Stimulated activated memory B cell treated with anti-CD40 and anti-IgM and Interleukin-4, amounts not matched to agents 10 μg/mL and 1 μg/mL and 100 μg/mL, for 72 hours (primary cell): ENCODE results near the gene MRPL42.
"Not testable (repeated sequence)": the region's sequence is repeated elsewhere in the genome, so short reads cannot be mapped to it uniquely, and the experiment has no call there.

Experiments
- ATAC-seq: fragments of 150-1000 bp; cut with Tn5 transposase; 2 replicates; pipeline ENCODE4 v1.10.0; 2021
- H3K27ac Mint-ChIP-seq: one replicate; pipeline ENCODE4 v1.8.0; 2022; ENCODE audit warnings: mild to moderate bottlenecking, mixed read lengths
- H3K27me3 Mint-ChIP-seq: one replicate; pipeline ENCODE4 v1.8.0; 2022; ENCODE audit warnings: mixed read lengths
- H3K36me3 Mint-ChIP-seq: one replicate; pipeline ENCODE4 v1.8.0; 2022; ENCODE audit warnings: mixed read lengths
- H3K4me1 Mint-ChIP-seq: one replicate; pipeline ENCODE4 v1.8.0; 2022; ENCODE audit warnings: mixed read lengths
- H3K4me3 Mint-ChIP-seq: one replicate; pipeline ENCODE4 v1.8.0; 2022; ENCODE audit warnings: mild to moderate bottlenecking, moderate library complexity, mixed read lengths
- H3K9me3 Mint-ChIP-seq: one replicate; pipeline ENCODE4 v1.8.0; 2022; ENCODE audit warnings: mixed read lengths

MRPL42 gene

DNA sequence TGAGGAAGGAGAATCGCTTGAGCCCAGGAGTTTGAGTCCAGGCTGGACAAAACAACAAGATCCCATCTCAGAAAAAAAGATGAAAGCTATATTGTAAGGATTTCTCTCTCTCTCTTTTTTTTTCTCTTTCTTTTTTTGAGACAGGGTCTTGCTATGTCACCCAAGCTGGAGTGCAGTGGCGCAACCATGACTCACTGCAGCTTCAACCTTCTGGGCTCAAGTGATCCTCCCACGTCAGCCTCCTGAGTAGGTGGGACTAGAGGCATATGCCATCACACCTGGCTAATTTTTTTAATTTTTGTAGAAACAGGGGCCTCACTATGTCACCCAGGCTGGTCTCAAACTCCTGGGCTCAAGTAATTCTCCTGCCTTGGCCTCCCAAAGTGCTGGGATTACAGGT lies 5.8 kb upstream of the MRPL42 start:
- no peaks in the 10 kb centered on the region for H3K27me3 Mint-ChIP-seq
- no peak overlapping the region for H3K27ac Mint-ChIP-seq
- ATAC-seq, result no peak
- H3K4me3 Mint-ChIP-seq, result no peak overlapping the region
- H3K9me3 Mint-ChIP-seq, result no peaks in the 10 kb centered on the region
- peaks cover 6% of the 10 kb centered on the region for H3K4me1 Mint-ChIP-seq
- no peaks in the 10 kb centered on the region for H3K36me3 Mint-ChIP-seq

DNA sequence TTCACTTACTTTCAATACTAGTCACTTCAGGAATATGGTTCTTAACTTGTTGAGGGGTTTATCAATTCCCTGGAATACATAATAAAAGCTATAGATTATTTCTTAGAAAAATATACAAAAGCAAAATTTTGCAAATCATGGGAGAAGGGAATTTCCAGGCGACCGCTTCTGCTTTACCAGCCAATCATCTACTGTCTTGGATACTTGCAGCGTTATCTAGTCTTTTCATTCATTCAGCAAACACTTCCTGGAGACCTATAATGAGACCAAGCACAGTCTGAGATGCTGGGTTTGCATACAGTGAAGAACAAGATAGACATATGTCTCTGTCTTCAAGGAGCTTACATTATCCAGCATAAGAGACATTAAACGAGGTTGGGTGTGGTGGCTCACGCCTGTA lies 1.5 kb upstream of the MRPL42 start:
- H3K9me3 Mint-ChIP-seq, result no peaks in the 10 kb centered on the region
- H3K4me3 Mint-ChIP-seq, result no peak overlapping the region
- H3K4me1 Mint-ChIP-seq, result peaks cover 34% of the 10 kb centered on the region
- no peaks in the 10 kb centered on the region for H3K27me3 Mint-ChIP-seq
- H3K27ac Mint-ChIP-seq, result no peak overlapping the region
- peaks cover 11% of the 10 kb centered on the region for H3K36me3 Mint-ChIP-seq
- ATAC-seq, result no peak

DNA sequence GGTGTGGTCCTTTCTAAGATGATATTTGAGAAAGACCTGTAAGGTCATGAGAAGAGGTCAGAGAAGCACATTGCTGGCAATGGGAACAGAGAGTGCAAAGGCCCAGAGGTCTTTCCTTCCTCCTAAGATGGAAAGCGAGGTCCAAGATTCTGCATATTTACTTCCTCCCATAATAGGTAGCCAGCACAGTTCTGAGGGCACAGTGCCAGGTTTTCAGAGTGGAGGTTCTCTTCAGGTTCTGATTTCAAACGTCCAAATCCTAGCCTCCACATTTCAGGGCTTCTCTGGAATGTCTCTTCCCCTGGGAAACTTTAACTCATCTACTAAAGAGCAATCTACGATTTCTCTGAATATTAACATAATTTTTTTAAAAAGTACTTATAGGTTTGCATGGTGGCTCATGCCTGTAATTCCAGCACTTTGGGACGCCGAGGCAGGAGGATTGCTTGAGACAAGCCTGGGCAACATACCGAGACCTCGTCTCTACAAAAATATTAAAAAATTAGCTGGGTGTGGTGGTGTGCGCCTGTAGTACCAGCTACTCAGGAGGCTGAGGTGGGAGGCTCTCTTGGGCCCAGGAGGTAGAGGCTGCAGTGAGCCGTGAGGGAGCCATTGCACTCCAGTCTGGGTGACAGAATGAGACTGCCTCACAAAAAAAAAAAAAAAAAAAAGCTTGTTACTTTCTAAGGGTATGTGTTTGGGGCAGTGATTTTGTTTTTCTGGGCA lies 526 bp upstream of the MRPL42 start:
- H3K27me3 Mint-ChIP-seq, result no peaks in the 10 kb centered on the region
- no peak for ATAC-seq
- peak overlapping the region; percentile 94 for H3K27ac Mint-ChIP-seq
- peaks cover 14% of the 10 kb centered on the region for H3K36me3 Mint-ChIP-seq
- H3K4me1 Mint-ChIP-seq, result peaks cover 30% of the 10 kb centered on the region
- no peaks in the 10 kb centered on the region for H3K9me3 Mint-ChIP-seq
- H3K4me3 Mint-ChIP-seq, result peak overlapping the region; percentile 90

DNA sequence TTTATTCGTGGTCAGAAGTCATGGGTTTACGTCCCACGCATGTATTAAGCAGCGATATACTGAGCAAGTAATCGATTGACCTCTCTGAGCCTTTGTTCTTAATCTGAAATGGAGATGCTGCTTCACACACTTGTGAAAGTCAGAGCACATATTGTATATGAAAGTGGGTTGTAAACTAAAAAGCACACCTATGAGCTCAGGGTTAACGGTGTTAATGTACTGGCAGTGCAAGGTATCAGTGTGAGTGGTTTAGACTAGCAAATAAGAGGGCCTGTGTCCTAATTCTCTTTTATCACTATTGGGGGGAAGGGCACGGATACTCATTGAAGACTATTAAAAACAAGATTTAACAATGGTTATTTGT lies 676 bp downstream of the MRPL42 start:
- H3K4me3 Mint-ChIP-seq, result peak overlapping the region; percentile 90
- peaks cover 14% of the 10 kb centered on the region for H3K36me3 Mint-ChIP-seq
- peaks cover 33% of the 10 kb centered on the region for H3K4me1 Mint-ChIP-seq
- peak overlapping the region; percentile 94 for H3K27ac Mint-ChIP-seq
- no peaks in the 10 kb centered on the region for H3K27me3 Mint-ChIP-seq
- peak; percentile 2 for ATAC-seq
- no peaks in the 10 kb centered on the region for H3K9me3 Mint-ChIP-seq

DNA sequence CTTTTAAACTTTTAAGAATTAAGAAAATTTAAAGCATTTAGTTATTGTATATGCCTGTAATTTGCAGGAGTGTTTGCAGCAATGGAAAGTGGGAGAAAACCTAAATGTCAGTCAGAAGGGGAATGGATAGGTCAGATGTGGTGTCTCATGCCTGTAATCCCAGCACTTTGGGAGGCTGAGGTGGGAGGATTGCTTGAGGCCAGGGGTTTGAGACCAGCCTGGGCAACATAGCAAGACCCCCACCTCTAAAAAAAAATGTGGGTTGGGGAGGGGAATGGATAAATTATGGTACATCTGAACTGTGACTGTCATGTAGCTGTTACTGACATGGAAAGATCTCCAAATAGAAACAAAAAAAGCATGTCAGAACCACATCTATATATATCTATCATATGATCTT lies 2.1 kb downstream of the MRPL42 start:
- H3K4me1 Mint-ChIP-seq, result peaks cover 33% of the 10 kb centered on the region
- no peaks in the 10 kb centered on the region for H3K27me3 Mint-ChIP-seq
- no peak overlapping the region for H3K27ac Mint-ChIP-seq
- no peak overlapping the region for H3K4me3 Mint-ChIP-seq
- H3K9me3 Mint-ChIP-seq, result no peaks in the 10 kb centered on the region
- ATAC-seq, result no peak
- H3K36me3 Mint-ChIP-seq, result peaks cover 19% of the 10 kb centered on the region

DNA sequence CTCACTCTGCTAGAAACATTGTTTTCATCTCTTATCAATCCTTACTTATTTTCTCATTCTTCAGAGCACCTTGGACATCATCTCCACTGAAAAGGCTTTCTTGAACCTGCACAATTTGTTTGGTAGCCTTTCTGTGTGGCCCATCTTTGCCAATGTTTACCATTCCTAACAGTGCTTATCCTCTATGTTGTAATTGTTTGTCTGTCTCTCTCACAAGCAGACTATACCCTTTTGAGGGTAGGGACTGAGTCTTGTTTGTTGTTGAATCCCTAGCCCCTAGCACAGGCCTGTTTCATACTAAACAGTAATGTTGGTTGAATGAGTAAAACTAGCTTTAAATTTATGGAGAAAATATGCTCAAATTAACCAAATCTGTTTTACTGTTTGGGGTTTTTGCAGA lies 9.2 kb downstream of the MRPL42 start:
- Mint-ChIP-seq H3K4me3 (no peak overlapping the region), H3K9me3 (no peaks in the 10 kb centered on the region), H3K27me3 (no peaks in the 10 kb centered on the region), H3K4me1 (peaks cover 4% of the 10 kb centered on the region), H3K36me3 (peaks cover 30% of the 10 kb centered on the region), H3K27ac (no peak overlapping the region)
- ATAC-seq, result no peak

DNA sequence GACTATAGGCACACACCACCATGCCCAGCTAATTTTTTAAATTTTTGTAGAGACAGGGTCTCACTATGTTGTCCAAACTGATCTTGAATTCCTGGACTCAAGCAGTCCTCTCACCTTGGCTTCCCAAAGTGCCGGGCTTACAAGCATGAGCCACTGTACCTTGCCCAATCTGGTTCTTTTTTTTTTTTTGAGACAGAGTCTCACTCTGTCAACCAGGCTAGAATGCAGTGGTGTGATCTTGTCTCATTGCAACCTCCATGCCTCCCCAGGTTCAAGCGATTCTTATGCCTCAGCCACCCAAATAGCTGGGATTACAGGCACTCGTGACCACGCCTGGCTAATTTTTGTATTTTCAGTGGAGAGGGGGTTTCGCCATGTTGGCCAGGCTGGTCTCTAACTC lies 15.4 kb downstream of the MRPL42 start:
- Mint-ChIP-seq H3K27ac (no peak overlapping the region), H3K4me1 (no peaks in the 10 kb centered on the region), H3K36me3 (peaks cover 29% of the 10 kb centered on the region), H3K4me3 (no peak overlapping the region), H3K9me3 (no peaks in the 10 kb centered on the region), H3K27me3 (no peaks in the 10 kb centered on the region)
- no peak for ATAC-seq

DNA sequence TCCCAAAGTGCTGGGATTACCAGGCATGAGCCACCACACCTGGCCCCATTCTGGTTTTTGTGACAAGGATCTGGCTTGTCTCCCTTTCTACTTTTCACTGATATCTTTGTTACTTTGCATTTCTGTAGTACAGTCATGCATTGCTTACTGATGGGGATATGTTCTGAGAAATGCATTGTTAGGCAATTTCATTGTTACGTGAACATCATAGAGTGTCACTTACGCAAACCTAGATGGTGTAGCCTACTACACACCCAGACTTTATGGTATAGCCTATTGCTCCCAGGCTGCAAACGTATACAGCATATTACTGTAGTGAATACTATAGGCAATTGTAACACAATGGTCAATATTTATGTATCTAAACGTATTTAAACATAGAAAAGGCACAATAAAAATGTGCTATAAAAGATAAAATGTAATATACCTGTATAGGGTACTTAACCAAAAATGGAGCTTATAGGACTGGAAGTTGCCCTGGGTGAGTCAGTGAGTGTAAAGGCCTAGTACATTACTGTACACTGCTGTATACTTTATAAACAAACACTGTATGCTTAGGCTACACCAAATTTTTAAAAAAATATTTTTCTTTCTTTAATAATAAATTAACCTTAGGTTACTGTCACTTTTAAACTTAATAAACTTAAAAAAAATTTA lies 16.0 kb downstream of the MRPL42 start:
- no peaks in the 10 kb centered on the region for H3K9me3 Mint-ChIP-seq
- peaks cover 32% of the 10 kb centered on the region for H3K36me3 Mint-ChIP-seq

DNA sequence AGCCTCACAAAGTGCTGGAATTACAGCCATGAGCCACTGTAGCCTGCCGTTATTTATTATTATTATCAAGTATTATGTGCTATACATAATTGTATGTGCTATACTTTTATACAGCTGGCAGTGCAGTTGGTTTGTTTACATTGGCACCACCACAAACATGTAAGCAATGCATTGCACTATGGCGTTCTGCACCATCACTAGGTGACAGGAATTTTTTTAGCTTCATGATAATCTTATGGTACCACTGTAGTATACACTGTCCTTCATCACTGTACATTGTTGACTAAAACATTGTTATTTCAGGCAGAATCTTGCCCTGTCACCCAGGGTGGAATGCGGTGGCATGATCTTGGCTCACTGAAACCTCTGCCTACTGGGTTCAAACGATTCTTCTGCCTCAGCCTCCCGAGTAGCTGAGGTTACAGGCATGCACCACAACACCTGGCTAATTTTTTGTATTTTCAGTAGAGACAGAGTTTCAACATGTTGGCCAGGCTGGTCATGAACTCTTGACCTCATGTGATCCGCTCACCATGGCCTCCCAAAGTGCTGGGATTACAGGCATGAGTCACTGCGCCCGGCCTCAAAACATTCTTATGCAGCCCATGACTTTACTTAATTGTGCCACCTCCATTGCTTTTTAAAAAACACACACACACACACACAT lies 17.1 kb downstream of the MRPL42 start:
- no peaks in the 10 kb centered on the region for H3K4me1 Mint-ChIP-seq
- H3K27ac Mint-ChIP-seq, result no peak overlapping the region
- H3K4me3 Mint-ChIP-seq, result no peak overlapping the region
- H3K9me3 Mint-ChIP-seq, result no peaks in the 10 kb centered on the region
- no peak for ATAC-seq
- H3K36me3 Mint-ChIP-seq, result peaks cover 41% of the 10 kb centered on the region
- no peaks in the 10 kb centered on the region for H3K27me3 Mint-ChIP-seq

More for the DNA sequence above, 16.0 kb downstream of the MRPL42 start:
- ATAC-seq, result no peak
- H3K4me1 Mint-ChIP-seq, result no peaks in the 10 kb centered on the region
- H3K27ac Mint-ChIP-seq, result no peak overlapping the region
- no peaks in the 10 kb centered on the region for H3K27me3 Mint-ChIP-seq
- no peak overlapping the region for H3K4me3 Mint-ChIP-seq

DNA sequence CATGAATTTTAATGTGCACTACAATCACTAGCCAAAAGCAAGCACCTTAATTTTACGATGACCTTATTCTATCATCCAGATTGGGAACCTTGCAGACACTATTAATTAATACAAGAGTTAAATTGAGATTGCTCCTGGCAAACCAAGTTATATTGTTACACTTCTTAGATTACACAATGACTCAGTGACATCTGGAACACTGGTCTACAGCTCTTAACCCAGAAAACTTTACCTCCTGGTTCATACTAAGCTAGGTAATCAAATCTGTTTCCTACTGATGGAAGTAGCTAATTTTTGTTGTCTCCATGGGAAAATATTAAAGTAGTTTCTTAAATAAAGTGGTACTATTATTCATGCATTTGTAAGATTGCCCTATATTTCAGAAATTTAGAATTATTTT lies 25.5 kb downstream of the MRPL42 start:
- not testable (repeated sequence) for H3K9me3 Mint-ChIP-seq, H3K27ac Mint-ChIP-seq, H3K4me1 Mint-ChIP-seq, H3K27me3 Mint-ChIP-seq, ATAC-seq, H3K4me3 Mint-ChIP-seq
- H3K36me3 Mint-ChIP-seq, result peaks cover 54% of the 10 kb centered on the region

DNA sequence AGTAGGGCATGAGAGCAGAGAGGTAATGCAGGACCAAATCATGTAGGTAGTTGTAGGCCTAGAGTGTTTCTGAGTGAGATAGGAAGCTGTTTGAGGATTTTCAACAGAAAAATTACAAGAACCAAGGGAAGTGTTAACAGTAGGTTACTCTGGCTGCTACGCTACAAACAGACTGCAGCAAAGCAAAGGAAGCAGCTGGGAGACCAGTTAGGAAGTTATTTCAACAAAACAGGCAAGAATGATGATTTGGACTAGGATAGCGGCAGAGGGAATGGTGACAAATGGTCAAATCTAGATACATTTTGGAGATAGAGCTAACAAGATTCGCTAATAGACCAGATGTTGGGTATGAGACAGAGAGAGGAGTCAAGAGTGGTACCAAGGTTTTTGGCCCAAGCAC lies 26.8 kb downstream of the MRPL42 start:
- no peak for ATAC-seq
- Mint-ChIP-seq H3K4me3 (no peak overlapping the region), H3K9me3 (no peaks in the 10 kb centered on the region), H3K36me3 (peaks cover 45% of the 10 kb centered on the region), H3K4me1 (peaks cover 6% of the 10 kb centered on the region), H3K27ac (no peak overlapping the region), H3K27me3 (no peaks in the 10 kb centered on the region)

DNA sequence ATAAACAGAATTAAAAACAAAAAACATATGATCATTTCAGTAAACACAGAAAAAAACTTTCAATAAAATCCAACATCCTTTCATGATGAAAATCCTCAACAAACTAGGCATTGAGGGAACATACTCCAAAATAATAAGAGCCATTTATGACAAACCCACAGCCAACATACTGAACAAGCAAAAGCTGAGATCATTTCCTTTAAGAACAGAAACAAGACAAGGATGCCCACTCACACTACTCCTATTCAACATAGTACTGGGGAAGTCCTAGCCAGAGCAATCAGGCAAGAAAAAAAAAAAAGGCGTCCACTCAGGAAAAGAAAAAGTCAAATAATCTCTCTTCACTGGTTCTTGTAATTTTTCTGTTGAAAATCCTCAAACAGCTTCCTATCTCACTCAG lies 30.1 kb downstream of the MRPL42 start:
- ATAC-seq, result no peak
- H3K36me3 Mint-ChIP-seq, result peaks cover 25% of the 10 kb centered on the region
- H3K4me1 Mint-ChIP-seq, result no peaks in the 10 kb centered on the region
- no peak overlapping the region for H3K27ac Mint-ChIP-seq
- no peak overlapping the region for H3K4me3 Mint-ChIP-seq
- no peaks in the 10 kb centered on the region for H3K9me3 Mint-ChIP-seq
- H3K27me3 Mint-ChIP-seq, result no peaks in the 10 kb centered on the region

DNA sequence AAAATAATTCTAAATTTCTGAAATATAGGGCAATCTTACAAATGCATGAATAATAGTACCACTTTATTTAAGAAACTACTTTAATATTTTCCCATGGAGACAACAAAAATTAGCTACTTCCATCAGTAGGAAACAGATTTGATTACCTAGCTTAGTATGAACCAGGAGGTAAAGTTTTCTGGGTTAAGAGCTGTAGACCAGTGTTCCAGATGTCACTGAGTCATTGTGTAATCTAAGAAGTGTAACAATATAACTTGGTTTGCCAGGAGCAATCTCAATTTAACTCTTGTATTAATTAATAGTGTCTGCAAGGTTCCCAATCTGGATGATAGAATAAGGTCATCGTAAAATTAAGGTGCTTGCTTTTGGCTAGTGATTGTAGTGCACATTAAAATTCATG lies 31.5 kb downstream of the MRPL42 start:
- H3K4me1 Mint-ChIP-seq, H3K27me3 Mint-ChIP-seq, H3K4me3 Mint-ChIP-seq, H3K9me3 Mint-ChIP-seq, ATAC-seq, H3K27ac Mint-ChIP-seq: not testable (repeated sequence)
- H3K36me3 Mint-ChIP-seq, result peaks cover 29% of the 10 kb centered on the region

DNA sequence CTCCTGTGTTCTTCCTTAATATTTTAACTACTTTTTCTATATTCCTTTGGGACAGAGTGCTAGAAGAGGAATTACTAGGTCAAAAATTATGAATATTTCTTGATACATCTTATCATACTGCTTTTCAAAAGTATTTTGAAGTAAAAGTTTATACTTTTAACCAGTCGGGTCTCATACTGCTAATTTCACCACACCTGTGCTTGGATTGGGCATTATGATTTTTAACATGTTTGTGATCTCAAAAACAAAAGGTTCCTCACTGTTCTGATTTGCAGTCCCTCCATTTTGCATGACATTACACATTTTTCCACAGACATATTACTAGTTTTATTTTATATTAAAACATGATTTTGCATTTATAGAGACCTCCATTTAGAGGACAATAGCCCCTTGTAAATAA lies 32.9 kb downstream of the MRPL42 start:
- Mint-ChIP-seq H3K27ac (no peak overlapping the region), H3K4me3 (no peak overlapping the region), H3K36me3 (peaks cover 26% of the 10 kb centered on the region), H3K4me1 (no peaks in the 10 kb centered on the region), H3K27me3 (no peaks in the 10 kb centered on the region), H3K9me3 (no peaks in the 10 kb centered on the region)
- no peak for ATAC-seq

DNA sequence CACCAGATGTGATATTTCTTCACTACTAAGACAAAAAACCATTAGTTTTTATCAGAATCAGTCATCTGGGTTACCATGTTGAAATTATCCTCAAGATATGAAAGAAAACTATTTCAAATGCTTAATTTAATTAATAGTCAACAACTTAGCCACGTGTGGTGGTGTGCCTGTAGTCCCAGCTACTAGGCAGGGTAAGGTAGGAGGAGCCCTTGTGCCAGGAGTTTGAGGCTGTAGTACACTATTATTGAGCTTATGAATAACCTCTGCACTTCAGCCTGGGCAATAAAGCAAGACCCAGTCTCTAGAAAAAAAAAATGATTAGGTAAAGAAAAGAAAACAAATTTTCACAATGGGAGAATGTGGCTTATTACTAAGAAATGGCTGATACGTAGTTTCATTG lies 33.4 kb downstream of the MRPL42 start:
- Mint-ChIP-seq H3K27me3 (no peaks in the 10 kb centered on the region), H3K9me3 (no peaks in the 10 kb centered on the region), H3K27ac (no peak overlapping the region), H3K4me3 (no peak overlapping the region), H3K36me3 (peaks cover 31% of the 10 kb centered on the region), H3K4me1 (no peaks in the 10 kb centered on the region)
- no peak for ATAC-seq
